ENCODE data around the gene ANTXR2. TPM values are rescaled to one million over a fixed set of nuclear protein-coding genes. Genes with fewer than 3 reads are reported as not detected.

ANTXR2 gene
- total and polyA plus RNA-seq, 2 of the 13 experiments (the other 11 are each of a cell fraction or from before 2014, with no cell fraction given) = 4.6 to 14.5 TPM

- TF ChIP-seq ZSCAN5A (CRISPR knock-in tag; IDR thresholded peaks at IDR 0.05; ENCODE audit: borderline replicate concordance) = no peak
- no peak for TF ChIP-seq GLMP (CRISPR knock-in tag; IDR thresholded peaks at IDR 0.05; ENCODE audit: borderline replicate concordance)
- TF ChIP-seq GTF2F1 (IDR thresholded peaks at IDR 0.05; ENCODE audit: low read length) = no peak
- TF ChIP-seq ZNF180 (CRISPR knock-in tag; IDR thresholded peaks at IDR 0.05; ENCODE audit: borderline replicate concordance, low read depth) = no peak
- no peak for TF ChIP-seq GATAD1 (CRISPR knock-in tag; IDR thresholded peaks at IDR 0.05)
- no peak for TF ChIP-seq POGK (CRISPR knock-in tag; conservative IDR thresholded peaks at IDR 0.05)
- TF ChIP-seq HES4 (CRISPR knock-in tag; IDR thresholded peaks at IDR 0.05; ENCODE audit: borderline replicate concordance) = no peak
- TF ChIP-seq SP5 (CRISPR knock-in tag; IDR thresholded peaks at IDR 0.05; ENCODE audit: borderline replicate concordance, low read depth) = no peak
Measured at GRCh38 chr4:79915246-79915645, 157.8 kb downstream of the ANTXR2 start (continued).

GRCh38 chr4:79913581-79913980 is 159.4 kb downstream of the ANTXR2 start:
- BruUV-seq (replicated peaks) = no TSS peak
- Histone ChIP-seq H3K27ac (ENCODE audit: extremely low read length, insufficient read depth, low read length) (no peak overlapping the region), H3K4me1 (ENCODE audit: insufficient read depth, low read length) (no peaks in the 10 kb centered on the region), H4K20me1 (ENCODE audit: insufficient read depth, low read length) (no peaks in the 10 kb centered on the region), H3K4me3 (replicated peaks in 1 of 3; ENCODE audit: insufficient read depth in 1 of 3, low read depth in 2 of 3, low read length in 3 of 3) (no peak overlapping the region), H3K4me2 (ENCODE audit: low read depth, low read length) (no peak overlapping the region), H3K9me3 (ENCODE audit: low read length) (no peaks in the 10 kb centered on the region), H3K27me3 (ENCODE audit: control insufficient read depth in 1 of 2, insufficient read depth in 2 of 2, low read length in 2 of 2) (no peaks in the 10 kb centered on the region), H3K79me2 (ENCODE audit: insufficient read depth, low read length) (no peaks in the 10 kb centered on the region), H2AFZ (ENCODE audit: low read length) (no peak overlapping the region), H3K36me3 (replicated peaks in 1 of 2; ENCODE audit: control insufficient read depth in 1 of 2, insufficient read depth in 2 of 2, low read length in 2 of 2) (no peaks in the 10 kb centered on the region), H3K9ac (ENCODE audit: insufficient read depth, low read depth, low read length) (no peak overlapping the region)
- no peak for ATAC-seq
- intact Hi-C loops (cut with micrococcal nuclease; ENCODE audit: unreplicated experiment) (loop anchor here (10.0 kb wide), 1 partner anchor 959 kb away; no protein-coding TSS in a partner anchor), in situ Hi-C loops (cut with HindIII; ENCODE audit: extremely low pct_ligation_motif_present, low pct_unique_long_range_greater_than_20kb) (loop anchor here (10.0 to 25.0 kb wide), 2 partner anchors 161 to 299 kb away; partner anchors contain the start of gene ANTXR2)
- 5% methylated on average over 1 of the region's 1 CpG for WGBS (ENCODE audit: low lambda C conversion rate)
- no peak for DNase-seq (ENCODE audit: low spot score)
- POLR2A ChIA-PET = no interaction called here
- CTCF ChIA-PET (ENCODE audit: low intra/inter-chr PET ratio, low total read pairs) = no interaction called here
- no peak for FAIRE-seq
- no peak for TF ChIP-seq CHD2 (IDR thresholded peaks at IDR 0.05; ENCODE audit: low read depth, low read length)
- TF ChIP-seq ZNF326 (CRISPR knock-in tag; IDR thresholded peaks at IDR 0.05; ENCODE audit: borderline replicate concordance) = no peak
- TF ChIP-seq CTCF (CRISPR knock-in tag; IDR thresholded peaks at IDR 0.05) = no peak
- no peak for TF ChIP-seq SMYD3 (CRISPR knock-in tag; IDR thresholded peaks at IDR 0.05)
- no peak for TF ChIP-seq PREB (CRISPR knock-in tag; IDR thresholded peaks at IDR 0.05)
- no peak for TF ChIP-seq RFX5 (IDR thresholded peaks at IDR 0.05; ENCODE audit: low read depth, low read length)
- TF ChIP-seq SMARCC2 (IDR thresholded peaks at IDR 0.05) = no peak

Data from HepG2 (cell line).